WI38 (cell line): ENCODE results near the gene AP2S1.
"Not testable (repeated sequence)": the region's sequence is repeated elsewhere in the genome, so short reads cannot be mapped to it uniquely, and the experiment has no call there.

ENCODE experiments used
- H3K4me3 ChIP-seq: 2 replicates; pipeline ENCODE4 v1.5.1; 2011; ENCODE audit warnings: low read depth, mild to moderate bottlenecking, control low read depth, low read length
- TF ChIP-seq, protein P1 (sequence below): IDR thresholded peaks from 2 replicates; pipeline ENCODE4 v1.5.1; 2012; ENCODE audit warnings: low read depth, mild to moderate bottlenecking, control low read depth, low read length

AP2S1 gene

DNA sequence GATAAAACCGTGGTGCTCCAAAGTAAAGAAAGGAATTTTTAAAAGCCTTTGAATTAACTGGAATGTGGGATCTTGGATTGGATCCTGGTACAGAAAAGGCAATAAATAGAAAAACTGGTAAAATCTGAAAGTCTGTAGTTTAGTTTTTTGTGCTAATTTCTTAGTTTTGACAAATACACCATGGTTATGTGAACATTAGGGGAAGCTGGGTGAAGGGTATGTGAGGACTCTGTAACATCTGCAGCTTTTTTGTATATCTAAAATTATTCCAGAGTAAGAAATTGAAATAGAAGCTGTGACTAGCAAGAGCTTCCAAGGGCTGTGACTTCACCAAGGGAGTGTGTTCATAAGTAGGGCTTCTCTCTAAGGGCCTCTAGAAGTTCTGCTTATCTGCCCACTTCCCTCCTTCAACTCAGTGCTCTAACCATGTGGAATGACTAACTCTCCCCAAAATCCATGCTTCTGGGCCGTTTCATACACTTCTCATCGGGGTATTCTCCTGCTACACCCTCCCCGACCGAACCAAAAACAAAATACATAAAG lies 36.7 kb upstream of the AP2S1 start:
- H3K4me3 ChIP-seq, result no peak overlapping the region
- TF ChIP-seq, protein P1, sequence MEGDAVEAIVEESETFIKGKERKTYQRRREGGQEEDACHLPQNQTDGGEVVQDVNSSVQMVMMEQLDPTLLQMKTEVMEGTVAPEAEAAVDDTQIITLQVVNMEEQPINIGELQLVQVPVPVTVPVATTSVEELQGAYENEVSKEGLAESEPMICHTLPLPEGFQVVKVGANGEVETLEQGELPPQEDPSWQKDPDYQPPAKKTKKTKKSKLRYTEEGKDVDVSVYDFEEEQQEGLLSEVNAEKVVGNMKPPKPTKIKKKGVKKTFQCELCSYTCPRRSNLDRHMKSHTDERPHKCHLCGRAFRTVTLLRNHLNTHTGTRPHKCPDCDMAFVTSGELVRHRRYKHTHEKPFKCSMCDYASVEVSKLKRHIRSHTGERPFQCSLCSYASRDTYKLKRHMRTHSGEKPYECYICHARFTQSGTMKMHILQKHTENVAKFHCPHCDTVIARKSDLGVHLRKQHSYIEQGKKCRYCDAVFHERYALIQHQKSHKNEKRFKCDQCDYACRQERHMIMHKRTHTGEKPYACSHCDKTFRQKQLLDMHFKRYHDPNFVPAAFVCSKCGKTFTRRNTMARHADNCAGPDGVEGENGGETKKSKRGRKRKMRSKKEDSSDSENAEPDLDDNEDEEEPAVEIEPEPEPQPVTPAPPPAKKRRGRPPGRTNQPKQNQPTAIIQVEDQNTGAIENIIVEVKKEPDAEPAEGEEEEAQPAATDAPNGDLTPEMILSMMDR, result no peak

- no peak overlapping the region for H3K4me3 ChIP-seq
- TF ChIP-seq, protein P1, result no peak
These were observed 36.0 kb upstream of the AP2S1 start for GRCh38 chr19:46886546-46887239.

DNA sequence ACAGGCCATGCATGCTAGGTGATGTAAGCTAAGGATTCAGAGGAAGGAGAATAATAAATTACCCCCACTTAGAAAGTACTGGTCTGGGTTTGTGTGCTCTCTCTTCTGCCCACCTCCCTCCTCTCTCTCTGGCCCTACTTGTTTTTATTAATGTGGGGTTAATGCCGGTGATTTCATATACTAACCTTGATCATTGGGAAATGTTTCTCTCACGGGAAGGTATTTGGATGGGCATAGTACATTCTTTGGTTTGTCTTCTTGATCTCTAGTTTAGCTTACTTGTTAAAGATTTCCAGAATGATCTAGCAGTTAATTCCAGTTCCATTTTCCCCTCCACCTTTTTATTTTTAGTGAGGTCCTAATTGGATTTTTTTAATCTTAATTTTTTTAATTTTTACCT lies 34.8 kb upstream of the AP2S1 start:
- TF ChIP-seq, protein P1, result no peak

GRCh38 chr19:46882751-46883150 lies 32.1 kb upstream of the AP2S1 start:
- H3K4me3 ChIP-seq, result not testable (repeated sequence)

More for the DNA sequence above, 34.8 kb upstream of the AP2S1 start:
- H3K4me3 ChIP-seq, result no peak overlapping the region

DNA sequence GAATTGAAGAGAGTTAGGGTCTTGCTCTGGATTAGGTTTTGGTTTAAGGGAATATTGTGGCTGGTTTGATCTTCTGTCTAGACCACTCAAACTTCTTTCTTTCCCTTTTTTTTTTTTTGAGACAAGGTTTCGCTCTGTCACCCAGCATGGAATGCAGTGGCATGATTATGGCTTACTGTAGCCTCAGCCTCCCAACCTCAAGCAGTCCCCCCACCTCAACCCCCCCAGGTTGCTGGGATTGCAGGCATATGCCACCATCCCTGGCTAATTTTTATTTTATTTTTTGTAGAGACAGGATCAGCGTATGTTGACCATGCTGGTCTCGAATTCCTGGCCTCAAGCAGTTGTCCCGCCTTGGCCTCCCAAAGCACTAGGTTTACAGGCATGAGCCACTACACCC lies 31.4 kb upstream of the AP2S1 start:
- H3K4me3 ChIP-seq, result no peak overlapping the region
- TF ChIP-seq, protein P1, result no peak

- no peak overlapping the region for H3K4me3 ChIP-seq
- TF ChIP-seq, protein P1, result no peak
These were observed 30.4 kb upstream of the AP2S1 start for GRCh38 chr19:46881092-46881491.

- no peak overlapping the region for H3K4me3 ChIP-seq
- TF ChIP-seq, protein P1, result no peak
These were observed 29.8 kb upstream of the AP2S1 start for GRCh38 chr19:46880431-46880830.
